ENCODE results near the gene DNAJC15.

- TF ChIP-seq CTCF (optimal IDR thresholded peaks at IDR 0.05 in 1 of 3, IDR thresholded peaks at IDR 0.05 in 1 of 3, conservative IDR thresholded peaks at IDR 0.05 in 1 of 3; ENCODE audit: extremely low read depth in 1 of 3, insufficient read depth in 2 of 3, low read length in 3 of 3) (no peak), EZH2 (IDR thresholded peaks at IDR 0.05; ENCODE audit: low read length) (no peak)
Observed at GRCh38 chr13:43157796-43158195, 134.4 kb downstream of the DNAJC15 start.

Data from keratinocyte (primary cell).